KBM-7 (cell line): ENCODE measurements around the gene SPSB1.

Source experiments
- DNase-seq: peaks from one replicate; pipeline ENCODE4 v3.0.0-alpha.2; 2015
- in situ Hi-C: fragments of 300-500 bp; cut with MboI; formaldehyde crosslinking; loops from 2 replicates; pipeline ENCODE4 v1.14.3; 2020; ENCODE audit warnings: low sequenced_read_pairs, low pct_unique_long_range_greater_than_20kb, mixed read lengths

SPSB1 gene

GRCh38 chr1:9399510-9400424 lies 107.1 kb downstream of the SPSB1 start:
- peak; percentile 31 for DNase-seq
- in situ Hi-C loops: no loop called here

GRCh38 chr1:9400425-9401079 lies 107.9 kb downstream of the SPSB1 start:
- in situ Hi-C loops: no loop called here
- no peak for DNase-seq

GRCh38 chr1:9401080-9401453 lies 108.4 kb downstream of the SPSB1 start:
- no peak for DNase-seq

GRCh38 chr1:9402256-9402616 lies 109.5 kb downstream of the SPSB1 start:
- in situ Hi-C loops: no loop called here
- DNase-seq: no peak

More at GRCh38 chr1:9401080-9401453, 108.4 kb downstream of the SPSB1 start:
- in situ Hi-C loops: no loop called here

DNA sequence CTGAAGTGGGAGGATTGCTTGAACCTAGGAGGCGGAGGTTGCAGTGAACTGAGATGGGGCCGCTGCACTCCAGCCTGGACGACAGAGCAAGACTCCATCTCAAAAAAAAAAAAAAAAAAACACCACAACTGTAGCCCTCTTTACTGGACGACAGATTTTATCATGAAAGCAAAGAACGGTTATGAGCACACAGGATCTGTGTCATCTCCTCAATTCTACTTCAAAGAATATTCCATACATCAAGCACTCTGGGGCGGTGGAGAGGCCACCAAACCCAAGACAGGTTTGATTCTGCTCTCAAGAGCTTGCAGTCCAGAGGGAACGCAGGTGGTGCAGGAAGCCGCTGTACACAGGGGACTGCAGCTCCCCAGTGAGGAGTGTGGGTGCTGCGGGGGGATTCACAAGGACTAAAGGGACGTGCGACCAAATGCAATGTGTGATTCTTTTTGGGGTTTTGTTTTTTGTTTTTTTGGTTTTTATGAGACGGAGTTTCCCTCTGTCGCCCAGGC lies 110.1 kb downstream of the SPSB1 start:
- DNase-seq: no peak
- in situ Hi-C loops: no loop called here

DNA sequence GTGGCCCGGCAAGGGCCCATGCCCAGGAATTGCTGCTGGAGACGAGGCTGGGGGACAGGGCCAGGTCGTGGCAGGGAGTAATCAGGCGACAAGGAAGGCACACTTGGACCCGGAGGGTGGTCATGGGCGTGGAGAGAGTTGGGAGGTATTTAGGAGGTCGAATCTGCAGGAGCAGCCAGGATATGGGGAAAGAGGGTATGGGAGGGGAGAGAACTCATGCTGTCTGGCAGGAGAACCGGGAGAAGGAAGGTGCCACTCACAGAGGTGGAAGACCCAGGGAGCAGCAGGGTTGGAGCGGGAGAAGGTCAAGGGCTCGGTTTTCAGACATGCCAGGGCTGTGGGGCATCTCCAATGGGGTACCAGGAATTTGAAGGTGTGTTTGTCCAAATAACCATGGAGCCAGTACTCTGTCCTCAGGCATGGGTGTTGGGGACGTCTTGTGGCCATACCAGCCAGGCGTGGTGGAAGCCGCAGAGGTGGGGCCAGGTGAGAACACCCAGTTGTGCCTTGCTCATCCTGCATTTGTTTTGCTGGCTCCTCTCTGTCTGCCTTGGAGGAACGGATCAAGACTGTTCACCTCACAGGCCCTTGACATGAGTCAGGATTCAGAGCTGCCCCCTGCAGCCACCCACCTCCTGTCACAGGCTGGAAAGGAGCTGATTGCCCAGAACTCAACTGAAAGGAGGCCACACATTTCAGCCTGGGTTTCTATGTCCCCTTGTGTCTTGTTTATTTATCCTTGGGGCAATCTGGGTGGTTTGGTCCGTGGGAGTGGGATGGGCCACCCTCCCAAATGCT lies 111.6 kb downstream of the SPSB1 start:
- no peak for DNase-seq
- in situ Hi-C loops: no loop called here

GRCh38 chr1:9406111-9406510 lies 113.4 kb downstream of the SPSB1 start:
- in situ Hi-C loops: no loop called here
- no peak for DNase-seq

DNA sequence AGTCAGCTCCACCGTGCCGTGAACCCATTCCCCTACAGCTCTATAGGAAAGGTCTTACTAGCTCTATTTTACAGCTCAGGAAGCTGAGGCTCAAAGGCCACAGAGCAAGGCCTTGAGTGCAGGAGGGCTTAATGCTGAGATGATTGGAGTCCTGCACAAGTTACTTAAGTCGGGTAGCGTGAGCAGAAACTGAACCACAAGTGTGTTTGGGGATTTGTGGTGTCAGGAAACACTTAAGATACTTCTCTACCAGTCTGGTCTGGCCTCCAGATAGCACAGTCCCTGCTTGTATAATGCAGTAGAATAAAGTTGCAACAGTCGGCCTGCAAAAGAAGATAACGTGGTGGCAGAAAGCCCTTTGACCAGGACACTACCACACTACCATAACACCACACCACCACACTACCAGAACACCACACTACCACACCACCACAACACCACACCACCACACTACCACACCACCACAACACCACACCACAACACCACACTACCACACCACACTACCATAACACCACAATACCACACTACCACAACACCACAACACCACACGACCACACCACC lies 118.1 kb downstream of the SPSB1 start:
- peak; percentile 88 for DNase-seq
- in situ Hi-C loops: no loop called here

GRCh38 chr1:9413071-9413876 lies 120.6 kb downstream of the SPSB1 start:
- in situ Hi-C loops: no loop called here
- DNase-seq: no peak

- DNase-seq: no peak
- in situ Hi-C loops: no loop called here
These were observed 121.2 kb downstream of the SPSB1 start for GRCh38 chr1:9413877-9414213.

DNA sequence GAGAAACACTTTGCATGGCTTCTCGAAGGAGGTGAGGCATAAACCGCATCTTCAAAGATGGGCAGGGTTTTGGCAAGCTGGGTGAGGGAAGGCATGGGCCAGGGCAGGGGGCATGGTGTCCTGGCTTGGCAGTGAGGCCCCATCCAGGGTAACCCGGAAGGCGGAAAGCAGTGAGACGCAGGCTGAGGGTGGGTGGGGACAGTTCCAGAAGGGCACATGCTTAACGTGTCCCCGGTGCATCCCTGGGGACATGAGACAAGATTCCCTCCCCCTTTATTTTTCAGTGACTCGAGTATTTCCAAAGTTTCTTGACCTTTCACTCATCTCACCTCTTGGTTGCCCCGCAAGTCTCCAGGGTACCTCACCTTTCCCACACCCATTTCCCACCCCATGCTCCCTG lies 123.8 kb downstream of the SPSB1 start:
- DNase-seq: no peak
- in situ Hi-C loops: no loop called here

DNA sequence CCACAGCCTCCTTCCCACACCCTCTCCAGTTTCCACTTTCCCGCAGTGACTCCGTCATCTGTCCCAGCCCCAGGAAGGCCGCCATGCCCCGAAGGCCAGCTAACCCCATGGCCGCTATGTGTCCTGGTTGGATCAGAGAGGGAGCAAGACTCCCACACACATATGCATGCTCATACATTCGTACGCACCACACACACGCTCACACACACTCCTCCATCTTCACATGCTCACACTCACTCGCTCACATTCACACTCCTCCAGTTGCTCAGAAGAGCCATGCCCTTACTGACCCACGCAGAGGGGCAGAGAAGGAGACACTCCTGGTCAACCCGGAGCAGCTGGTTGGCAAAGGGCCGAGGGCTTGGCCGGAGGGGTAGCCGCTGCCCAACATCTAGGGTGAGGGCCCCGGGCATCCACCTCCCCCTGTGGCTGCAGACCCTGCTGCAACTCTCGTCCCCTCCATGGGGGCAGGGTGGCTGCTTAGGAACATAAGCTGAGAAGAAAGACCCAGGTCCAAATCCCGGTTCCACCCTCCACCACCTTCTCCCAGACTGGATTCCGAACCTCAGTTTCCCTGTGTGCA lies 124.3 kb downstream of the SPSB1 start:
- no peak for DNase-seq
- in situ Hi-C loops: no loop called here

DNA sequence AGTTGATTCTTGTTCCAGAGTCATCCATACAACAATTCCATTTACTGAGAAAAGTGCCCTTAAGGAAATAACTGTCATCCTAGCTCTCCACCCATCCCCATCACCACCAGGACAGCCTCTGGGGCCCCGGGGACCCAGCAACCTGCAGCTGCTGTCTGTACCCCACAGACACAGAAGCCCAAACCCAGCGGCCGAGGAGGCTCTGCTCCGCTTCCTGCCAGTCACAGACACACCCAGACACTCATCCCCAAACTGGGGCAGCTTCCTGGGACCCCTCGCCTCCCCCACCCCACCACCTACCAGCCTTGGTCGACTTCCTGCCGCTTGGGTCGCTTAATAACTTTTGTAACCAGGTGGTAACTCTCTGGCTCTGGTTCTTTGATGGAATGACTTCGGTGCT lies 125.0 kb downstream of the SPSB1 start:
- in situ Hi-C loops: no loop called here
- DNase-seq: no peak

DNA sequence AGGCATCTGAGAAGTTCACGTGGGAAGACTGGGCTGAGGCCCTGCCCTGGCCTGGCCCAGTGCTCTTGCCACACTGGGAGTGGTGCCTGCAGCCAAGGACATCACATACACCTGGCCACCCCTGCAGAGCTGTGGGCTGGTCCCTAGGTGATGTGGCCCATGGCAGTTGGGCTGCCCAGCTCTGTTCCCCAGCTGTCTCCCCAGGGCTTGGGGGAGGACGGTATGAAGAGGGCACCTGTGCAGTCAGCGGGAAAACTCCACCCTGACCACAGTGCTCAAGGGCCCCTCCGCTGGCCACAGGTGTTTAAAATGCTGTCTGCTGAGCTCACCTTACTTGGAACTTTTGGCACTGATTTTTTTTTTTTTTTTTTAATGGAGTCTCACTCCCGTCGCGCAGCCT lies 126.2 kb downstream of the SPSB1 start:
- no peak for DNase-seq
- in situ Hi-C loops: no loop called here
